CD8-positive, alpha-beta memory T cell (primary cell): ENCODE measurements around the gene PHRF1. TPM values are rescaled to one million over a fixed set of nuclear protein-coding genes. Genes with fewer than 3 reads are reported as not detected.

ENCODE experiments used
- CTCF ChIA-PET: fragments of 350-600 bp; sonication (Branson Sonifier 250); formaldehyde crosslinking; loops from one replicate; lab custom pipeline; 2021; ENCODE audit warnings: antibody characterized with exemption; lab: Charles Lee
- POLR2A ChIA-PET: fragments of 350-600 bp; sonication (Branson Sonifier 250); formaldehyde crosslinking; loops from one replicate; lab custom pipeline; 2021; ENCODE audit warnings: antibody characterized with exemption; lab: Charles Lee
- DNase-seq, 5 donors: peaks; one replicate each; pipeline versions ENCODE4 v3.0.0 to v3.0.0-alpha.2; 2020 to 2022; ENCODE audit warnings: mixed read lengths in 1 of 5
- H3K27ac ChIP-seq: one replicate; pipeline ENCODE4 v1.7.0; 2013; ENCODE audit warnings: low read depth, mild to moderate bottlenecking, low read length, moderate library complexity
- H3K27me3 ChIP-seq: 2 replicates; pipeline ENCODE4 v1.7.0; 2013; ENCODE audit warnings: low read length, mild to moderate bottlenecking; ENCODE audit not compliant: insufficient read depth, poor library complexity, severe bottlenecking
- H3K36me3 ChIP-seq: 2 replicates; pipeline ENCODE4 v1.7.0; 2013; ENCODE audit warnings: mild to moderate bottlenecking, low read length, moderate library complexity; ENCODE audit not compliant: insufficient read depth
- H3K4me1 ChIP-seq: 2 replicates; pipeline ENCODE4 v1.7.0; 2013; ENCODE audit warnings: mild to moderate bottlenecking, low read length, moderate library complexity; ENCODE audit not compliant: insufficient read depth
- H3K4me3 ChIP-seq: 2 replicates; pipeline ENCODE4 v1.7.0; 2013; ENCODE audit warnings: mild to moderate bottlenecking, low read length
- H3K9me3 ChIP-seq: 2 replicates; pipeline ENCODE4 v1.7.0; 2013; ENCODE audit warnings: mild to moderate bottlenecking, low read length
- H3K27ac Mint-ChIP-seq, 8 donors: one replicate each; pipeline ENCODE4 v1.8.0; 2020 to 2021; ENCODE audit warnings: mixed read lengths in 8 of 8, mild to moderate bottlenecking in 6 of 8, inconsistent platforms in 3 of 8, moderate library complexity in 3 of 8
- H3K27me3 Mint-ChIP-seq, 2 donors: one replicate each; pipeline ENCODE4 v1.8.0; 2020 to 2021; ENCODE audit warnings: mixed read lengths in 2 of 2, mild to moderate bottlenecking in 1 of 2, moderate library complexity in 1 of 2
- H3K36me3 Mint-ChIP-seq, 3 donors: one replicate each; pipeline ENCODE4 v1.8.0; 2020 to 2021; ENCODE audit warnings: mixed read lengths in 3 of 3, inconsistent platforms in 1 of 3, mild to moderate bottlenecking in 1 of 3
- H3K4me1 Mint-ChIP-seq, 3 donors: one replicate each; pipeline ENCODE4 v1.8.0; 2020 to 2021; ENCODE audit warnings: mixed read lengths in 3 of 3, inconsistent platforms in 1 of 3, mild to moderate bottlenecking in 1 of 3
- H3K4me3 Mint-ChIP-seq, 7 donors: one replicate each; pipeline ENCODE4 v1.8.0; 2020 to 2021; ENCODE audit warnings: mixed read lengths in 7 of 7, mild to moderate bottlenecking in 6 of 7, moderate library complexity in 4 of 7, inconsistent platforms in 2 of 7
- H3K9me3 Mint-ChIP-seq, 5 donors: one replicate each; pipeline ENCODE4 v1.8.0; 2020 to 2022; ENCODE audit warnings: mixed read lengths in 5 of 5, mild to moderate bottlenecking in 3 of 5, moderate library complexity in 2 of 5, inconsistent platforms in 1 of 5
- polyA plus RNA-seq: library from polyadenylated mRNA; unstranded; fragments of 300-500 nt; fragmentation: Illumina TruSeq; gene quantifications from one replicate; pipeline ENCODE4 v1.2.3, GENCODE V29; 2021
- total RNA-seq, 2 experiments: library from RNA; stranded (reverse); gene quantifications; one replicate each; pipeline ENCODE4 v1.2.3, GENCODE V29; 2021

The PHRF1 gene
- total and polyA plus RNA-seq, 3 experiments from 2014 or later: 17.7 to 49.8 (median 47.3) TPM

DNA sequence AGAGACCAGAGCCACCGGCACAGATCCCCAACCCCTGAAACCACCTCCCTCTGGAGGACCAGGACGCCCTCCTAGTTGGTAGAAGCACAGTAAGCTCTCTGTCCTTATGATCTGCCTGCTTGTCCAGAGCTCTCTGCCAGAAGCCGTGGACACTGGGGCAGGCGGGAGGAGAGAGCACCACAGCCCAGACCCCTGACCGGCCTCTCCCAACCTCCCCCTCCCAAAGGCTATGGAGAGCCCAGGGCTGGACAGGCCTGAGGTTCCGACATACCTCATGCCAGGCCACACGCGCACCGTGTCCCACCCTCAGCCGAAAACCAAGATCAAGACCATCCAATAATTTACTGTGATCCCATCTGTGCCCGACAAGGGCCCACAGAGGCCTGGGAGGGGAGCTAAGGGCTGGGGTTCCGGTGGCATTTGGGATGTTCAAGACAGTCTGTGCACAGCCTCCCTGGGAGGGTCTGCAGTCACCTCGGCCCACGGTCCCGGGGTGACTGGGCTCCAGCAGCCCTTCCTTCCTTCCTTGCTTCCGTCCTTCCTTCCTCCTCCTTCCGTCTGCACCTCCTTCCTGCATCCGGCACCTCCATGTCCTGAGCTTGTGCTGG lies 44.2 kb upstream of the PHRF1 start:
- no peaks in the 10 kb centered on the region for H3K27me3 Mint-ChIP-seq
- DNase-seq: no peak
- Histone ChIP-seq H3K27me3 (no peaks in the 10 kb centered on the region), H3K4me1 (peaks cover 23% of the 10 kb centered on the region), H3K36me3 (no peaks in the 10 kb centered on the region), H3K9me3 (no peaks in the 10 kb centered on the region), H3K4me3 (no peak overlapping the region), H3K27ac (no peak overlapping the region)
- H3K36me3 Mint-ChIP-seq: peaks cover 0 to 18% (median 0%) of the 10 kb centered on the region in 3 donors
- peak overlapping the region in 3 of 7 donors; percentile 49 to 65 (median 58) for H3K4me3 Mint-ChIP-seq
- H3K4me1 Mint-ChIP-seq: peaks cover 3 to 13% (median 5%) of the 10 kb centered on the region in 3 donors
- no peak overlapping the region for H3K27ac Mint-ChIP-seq
- POLR2A ChIA-PET: interaction anchor here (1.4 kb wide), 1 partner anchor 194 kb away, joined by 3 read pairs; no protein-coding TSS in a partner anchor
- CTCF ChIA-PET: interaction anchor here (1.3 kb wide), 1 partner anchor 11 kb away, joined by 4 read pairs; no protein-coding TSS in a partner anchor
- no peaks in the 10 kb centered on the region for H3K9me3 Mint-ChIP-seq

DNA sequence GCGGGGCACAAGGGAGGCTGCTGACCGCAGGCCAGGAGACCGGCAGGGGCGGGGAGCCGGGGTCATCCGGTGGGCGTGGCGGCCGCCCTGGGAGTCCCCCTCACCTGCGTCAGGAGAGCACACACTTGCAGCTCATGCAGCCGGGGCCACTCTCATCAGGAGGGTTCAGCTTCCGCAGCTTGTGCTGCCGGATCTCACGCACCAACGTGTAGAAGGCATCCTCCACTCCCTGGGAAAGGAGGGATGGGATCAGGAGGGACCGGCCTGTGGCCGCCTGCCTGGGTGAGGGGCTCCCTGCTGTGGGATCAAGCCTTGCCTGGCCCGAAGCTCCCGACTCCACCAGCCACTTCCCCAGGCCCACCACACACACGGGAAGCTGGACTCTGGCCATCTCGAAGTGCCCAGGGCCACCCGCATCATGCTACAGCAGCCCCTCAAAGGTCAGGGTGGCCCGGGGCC lies 43.7 kb upstream of the PHRF1 start:
- no peaks in the 10 kb centered on the region for H3K9me3 Mint-ChIP-seq
- Histone ChIP-seq H3K27me3 (no peaks in the 10 kb centered on the region), H3K9me3 (no peaks in the 10 kb centered on the region), H3K27ac (no peak overlapping the region), H3K4me3 (no peak overlapping the region), H3K36me3 (no peaks in the 10 kb centered on the region), H3K4me1 (peaks cover 28% of the 10 kb centered on the region)
- peaks cover 0 to 18% (median 0%) of the 10 kb centered on the region in 3 donors for H3K36me3 Mint-ChIP-seq
- H3K4me3 Mint-ChIP-seq: peak overlapping the region in 2 of 7 donors; percentile 49 to 58
- no peak overlapping the region for H3K27ac Mint-ChIP-seq
- H3K27me3 Mint-ChIP-seq: no peaks in the 10 kb centered on the region
- peaks cover 3 to 18% (median 5%) of the 10 kb centered on the region in 3 donors for H3K4me1 Mint-ChIP-seq
- DNase-seq: no peak
- ChIA-PET POLR2A (interaction anchor here (1.4 kb wide), 1 partner anchor 194 kb away, joined by 3 read pairs; no protein-coding TSS in a partner anchor), CTCF (interaction anchor here (1.3 kb wide), 1 partner anchor 11 kb away, joined by 4 read pairs; no protein-coding TSS in a partner anchor)

DNA sequence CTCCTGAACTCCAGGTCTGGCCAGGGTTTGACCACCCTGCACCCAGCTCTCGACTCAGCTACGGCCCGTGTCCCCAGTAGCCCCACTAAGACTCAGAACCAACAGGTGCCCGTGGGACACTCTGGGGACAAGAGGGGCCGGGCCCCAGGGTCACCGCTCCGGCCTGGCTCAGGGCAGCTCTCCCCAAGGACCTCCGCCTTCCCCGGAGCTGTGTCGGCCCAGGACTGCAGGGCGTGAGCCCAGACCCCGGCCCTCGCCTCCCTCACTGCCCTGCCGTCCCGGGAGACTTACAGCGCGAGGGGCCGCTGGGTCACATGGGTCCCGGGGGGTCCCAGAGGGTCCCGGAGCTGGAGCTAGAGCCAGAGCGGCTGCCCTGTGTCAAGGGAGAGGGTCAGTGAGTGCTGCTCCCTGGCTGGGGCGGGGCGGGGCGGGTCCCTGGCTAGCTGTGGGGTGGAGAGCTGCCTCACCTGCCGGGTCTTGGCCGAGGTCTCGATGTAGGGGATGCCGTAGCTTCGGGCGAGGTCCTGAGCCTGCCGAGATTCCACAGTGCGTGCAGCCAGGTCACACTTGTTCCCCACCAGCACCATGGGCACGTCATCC lies 43.2 kb upstream of the PHRF1 start:
- H3K27me3 Mint-ChIP-seq: no peaks in the 10 kb centered on the region
- no peak overlapping the region for H3K4me3 ChIP-seq
- H3K9me3 Mint-ChIP-seq: no peaks in the 10 kb centered on the region
- no peak overlapping the region for H3K27ac ChIP-seq
- H3K4me1 Mint-ChIP-seq: peaks cover 3 to 23% (median 9%) of the 10 kb centered on the region in 3 donors
- no peak for DNase-seq
- no peaks in the 10 kb centered on the region for H3K9me3 ChIP-seq
- CTCF ChIA-PET: interaction anchor here (0.9 kb wide), 1 partner anchor 21 kb away, joined by 3 read pairs; no protein-coding TSS in a partner anchor
- POLR2A ChIA-PET: interaction anchor here (1.4 kb wide), 1 partner anchor 193 kb away, joined by 3 read pairs; no protein-coding TSS in a partner anchor
- peaks cover 0 to 18% (median 0%) of the 10 kb centered on the region in 3 donors for H3K36me3 Mint-ChIP-seq
- no peak overlapping the region for H3K27ac Mint-ChIP-seq
- peaks cover 33% of the 10 kb centered on the region for H3K4me1 ChIP-seq
- peak overlapping the region in 1 of 7 donors; percentile 48 for H3K4me3 Mint-ChIP-seq
- H3K27me3 ChIP-seq: no peaks in the 10 kb centered on the region
- H3K36me3 ChIP-seq: no peaks in the 10 kb centered on the region

DNA sequence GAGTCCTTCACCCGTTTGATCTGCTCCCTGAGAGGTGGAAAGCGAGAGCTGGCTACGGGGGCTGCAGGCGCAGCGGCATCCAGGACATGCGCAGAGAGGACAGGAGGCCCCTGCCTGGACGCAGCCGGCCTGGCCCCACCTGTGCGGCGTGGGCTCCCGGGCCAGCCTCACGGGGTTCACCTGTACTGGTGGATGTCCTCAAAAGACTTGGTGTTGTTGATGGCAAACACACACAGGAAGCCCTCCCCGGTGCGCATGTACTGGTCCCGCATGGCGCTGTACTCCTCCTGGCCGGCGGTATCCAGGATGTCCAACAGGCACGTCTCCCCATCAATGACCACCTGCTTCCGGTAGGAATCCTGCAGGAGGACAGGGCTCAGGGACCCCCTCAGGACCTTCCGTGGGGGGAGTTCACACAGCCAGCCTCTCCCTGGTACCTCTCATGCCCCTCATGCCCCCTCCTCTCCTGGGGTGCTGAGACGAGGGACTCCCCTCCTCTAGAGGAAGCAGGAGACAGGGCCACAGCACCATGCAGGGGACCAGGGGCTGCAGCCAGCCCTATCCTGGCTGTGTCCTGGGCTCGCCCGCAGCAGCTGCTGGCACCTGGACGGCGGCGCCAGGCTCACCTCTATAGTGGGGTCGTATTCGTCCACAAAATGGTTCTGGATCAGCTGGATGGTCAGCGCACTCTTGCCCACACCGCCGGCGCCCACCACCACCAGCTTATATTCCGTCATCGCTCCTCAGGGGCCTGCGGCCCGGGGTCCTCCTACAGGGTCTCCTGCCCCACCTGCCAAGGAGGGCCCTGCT lies 42.5 kb upstream of the PHRF1 start:
- Histone ChIP-seq H3K4me3 (peak overlapping the region; percentile 64), H3K27ac (no peak overlapping the region)

GRCh38 chr11:534396-535209 lies 41.7 kb upstream of the PHRF1 start:
- CTCF ChIA-PET: interaction anchor here (0.6 to 2.8 kb wide), 4 partner anchors 13 to 20 kb away, joined by 3 to 16 read pairs (median 6); no protein-coding TSS in a partner anchor
- H3K9me3 ChIP-seq: no peaks in the 10 kb centered on the region
- H3K4me3 ChIP-seq: peak overlapping the region; percentile 64
- H3K36me3 ChIP-seq: no peaks in the 10 kb centered on the region
- Mint-ChIP-seq H3K9me3 (no peaks in the 10 kb centered on the region), H3K4me3 (peak overlapping the region; percentile 58 to 92 (median 70)), H3K27ac (peak overlapping the region in 2 of 8 donors; percentile 17 to 38), H3K27me3 (peaks cover 0 to 4% of the 10 kb centered on the region in 2 donors), H3K4me1 (peaks cover 3 to 32% (median 11%) of the 10 kb centered on the region in 3 donors), H3K36me3 (peaks cover 0 to 18% (median 0%) of the 10 kb centered on the region in 3 donors)
- peak in 2 of 5 donors; percentile 21 to 59 for DNase-seq
- H3K27ac ChIP-seq: peak overlapping the region; percentile 65
- H3K4me1 ChIP-seq: peaks cover 37% of the 10 kb centered on the region
- H3K27me3 ChIP-seq: no peaks in the 10 kb centered on the region
- POLR2A ChIA-PET: interaction anchor here (2.4 kb wide), 1 partner anchor 28 kb away, joined by 16 read pairs; the partner anchor contains the start of gene RNH1

More for the DNA sequence above, 42.5 kb upstream of the PHRF1 start:
- Histone ChIP-seq H3K36me3 (no peaks in the 10 kb centered on the region), H3K27me3 (no peaks in the 10 kb centered on the region), H3K9me3 (no peaks in the 10 kb centered on the region), H3K4me1 (peaks cover 37% of the 10 kb centered on the region)
- Mint-ChIP-seq H3K27ac (peak overlapping the region in 1 of 8 donors; percentile 74), H3K4me3 (peak overlapping the region in 5 of 7 donors; percentile 13 to 77 (median 64)), H3K36me3 (peaks cover 0 to 18% (median 0%) of the 10 kb centered on the region in 3 donors), H3K27me3 (peaks cover 0 to 4% of the 10 kb centered on the region in 2 donors), H3K9me3 (no peaks in the 10 kb centered on the region), H3K4me1 (peaks cover 3 to 30% (median 11%) of the 10 kb centered on the region in 3 donors)
- DNase-seq: no peak
- ChIA-PET CTCF (interaction anchor here (0.6 to 0.9 kb wide), 2 partner anchors 21 kb away, joined by 3 read pairs; no protein-coding TSS in a partner anchor), POLR2A (interaction anchor here (1.4 kb wide), 1 partner anchor 192 kb away, joined by 3 read pairs; no protein-coding TSS in a partner anchor)

GRCh38 chr11:535210-535518 lies 41.1 kb upstream of the PHRF1 start:
- CTCF ChIA-PET: interaction anchor here (0.8 to 2.8 kb wide), 7 partner anchors 13 to 162 kb away, joined by 3 to 16 read pairs (median 3); partner anchors contain the start of gene PHRF1
- Histone ChIP-seq H3K9me3 (no peaks in the 10 kb centered on the region), H3K36me3 (no peaks in the 10 kb centered on the region), H3K27ac (no peak overlapping the region), H3K4me3 (no peak overlapping the region), H3K4me1 (peaks cover 37% of the 10 kb centered on the region), H3K27me3 (no peaks in the 10 kb centered on the region)
- H3K36me3 Mint-ChIP-seq: peaks cover 0 to 15% (median 0%) of the 10 kb centered on the region in 3 donors
- peaks cover 0 to 4% of the 10 kb centered on the region in 2 donors for H3K27me3 Mint-ChIP-seq
- DNase-seq: no peak
- H3K9me3 Mint-ChIP-seq: no peaks in the 10 kb centered on the region
- H3K27ac Mint-ChIP-seq: no peak overlapping the region
- H3K4me1 Mint-ChIP-seq: peaks cover 3 to 32% (median 11%) of the 10 kb centered on the region in 3 donors
- POLR2A ChIA-PET: interaction anchor here (1.9 to 2.8 kb wide), 4 partner anchors 28 to 161 kb away, joined by 9 to 16 read pairs (median 12); partner anchors contain the start of genes PHRF1, RNH1 and TMEM80
- peak overlapping the region in 1 of 7 donors; percentile 34 for H3K4me3 Mint-ChIP-seq
